Islet precursor cell (in vitro differentiated cells): ENCODE measurements around the gene OGFOD1.
"Not testable (repeated sequence)": the region's sequence is repeated elsewhere in the genome, so short reads cannot be mapped to it uniquely, and the experiment has no call there.

ENCODE experiments used
- DNase-seq: peaks from one replicate; pipeline ENCODE4 v3.0.0-alpha.2; 2018

Gene OGFOD1

DNA sequence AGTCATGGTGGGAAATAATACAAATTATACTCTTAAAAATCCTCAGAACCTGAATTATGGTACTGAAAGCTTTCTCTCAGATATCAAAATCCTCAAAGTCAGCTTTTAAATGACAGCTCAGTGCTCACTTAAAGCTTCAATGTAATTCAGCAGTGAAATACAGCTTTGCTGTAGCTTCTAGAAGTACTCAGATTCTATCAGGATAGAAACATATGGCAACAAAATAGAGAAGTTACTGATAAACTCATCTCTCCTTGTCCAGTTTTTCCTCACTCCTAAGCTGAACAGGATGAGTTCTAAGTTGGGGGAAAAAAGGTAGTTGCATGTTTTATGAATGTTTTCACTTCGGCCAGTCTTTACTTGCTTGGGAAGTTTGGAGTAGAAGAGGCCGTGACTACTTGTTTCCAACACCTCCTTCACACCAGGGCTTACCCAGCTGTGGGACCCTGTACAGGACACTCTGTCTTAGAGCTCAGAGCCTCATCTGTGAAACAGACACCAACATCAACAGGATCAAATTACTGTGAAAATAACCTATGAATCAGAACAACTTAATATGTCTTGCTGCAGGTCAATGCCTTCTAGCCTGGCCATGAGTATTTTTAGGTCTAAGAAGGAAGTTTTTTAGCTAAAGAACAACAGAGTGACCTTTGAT, 30.2 kb downstream of the OGFOD1 start:
- DNase-seq: no peak

DNA sequence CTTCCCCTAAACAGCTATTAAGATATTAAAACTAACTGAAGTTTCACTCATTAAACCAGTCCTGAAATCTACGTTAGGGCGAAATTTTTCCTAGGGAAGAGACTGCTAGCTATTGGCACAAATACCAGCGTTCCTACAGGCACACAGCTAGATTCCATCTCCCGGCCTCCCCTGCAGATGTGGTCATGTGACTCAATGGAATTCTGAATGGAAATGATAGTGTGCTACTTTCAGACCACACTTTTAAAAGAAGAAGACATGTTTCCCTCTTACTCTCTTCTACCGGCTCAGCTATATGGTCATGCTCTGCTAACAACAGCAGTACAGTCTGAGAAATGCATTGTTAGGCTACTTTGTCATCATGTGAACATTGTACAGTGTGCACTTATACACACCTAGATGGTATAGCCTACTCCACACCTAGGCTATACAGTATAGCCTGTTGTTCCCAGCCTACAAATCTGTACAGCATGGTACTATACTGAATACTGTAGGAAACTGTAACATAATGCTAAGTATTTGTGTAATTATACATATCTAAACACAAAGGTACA, 31.4 kb downstream of the OGFOD1 start:
- DNase-seq: no peak

DNA sequence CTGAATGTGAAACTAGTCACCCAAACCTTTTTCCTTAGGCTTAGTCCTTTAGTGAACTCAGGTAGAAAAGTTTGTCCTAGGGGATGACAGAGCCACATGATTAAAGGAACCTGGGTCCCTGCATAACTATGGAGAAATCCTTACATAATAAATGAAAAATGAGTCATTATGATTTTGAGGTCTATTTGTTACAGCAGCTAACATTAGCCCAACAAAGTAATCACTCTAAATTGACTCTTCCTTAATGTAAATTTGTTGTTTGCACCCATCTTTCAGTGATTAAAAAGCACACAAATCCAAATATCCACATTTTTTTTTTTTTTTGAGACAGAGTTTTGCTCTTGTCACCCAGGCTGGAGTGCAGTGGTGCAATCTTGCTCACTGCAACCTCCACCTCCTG, 32.0 kb downstream of the OGFOD1 start:
- DNase-seq: no peak

DNA sequence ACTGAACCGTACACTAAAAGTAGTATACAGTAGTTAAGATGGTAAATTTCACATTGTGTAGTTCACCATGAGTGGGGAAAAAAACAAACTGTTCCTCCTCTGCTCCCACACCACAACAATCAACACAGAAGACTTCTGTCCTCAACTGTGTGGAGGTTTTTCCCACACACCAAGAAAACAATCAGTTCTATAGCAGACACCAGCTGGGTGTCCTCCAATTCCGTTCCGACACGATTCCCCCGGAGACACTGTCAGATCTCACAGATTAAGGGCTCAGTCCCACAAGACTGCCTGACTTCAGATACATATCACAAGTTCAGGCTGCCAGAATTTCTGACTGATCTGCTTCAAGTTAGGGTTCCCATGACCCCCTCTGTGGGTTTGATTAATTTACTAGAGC, 36.7 kb downstream of the OGFOD1 start:
- DNase-seq: no peak

DNA sequence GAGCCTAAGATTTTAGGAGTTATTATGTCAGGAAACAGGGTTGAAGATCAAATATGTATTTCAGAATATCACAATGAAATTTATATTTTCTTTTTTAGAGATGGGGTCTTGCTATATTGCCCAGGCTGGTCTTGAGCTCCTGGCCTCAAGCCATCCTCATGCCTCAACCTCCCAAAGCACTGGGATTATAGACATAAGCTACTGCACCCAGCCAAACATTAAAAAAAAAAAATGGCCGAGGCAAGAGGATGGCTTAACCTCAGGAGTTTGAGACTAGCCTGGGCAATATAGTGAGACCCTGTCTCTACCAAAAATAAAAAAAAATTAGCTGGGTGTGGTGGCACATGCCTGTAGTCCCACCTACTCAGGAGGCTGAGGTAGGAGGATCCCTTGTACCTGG, 37.5 kb downstream of the OGFOD1 start:
- not testable (repeated sequence) for DNase-seq

DNA sequence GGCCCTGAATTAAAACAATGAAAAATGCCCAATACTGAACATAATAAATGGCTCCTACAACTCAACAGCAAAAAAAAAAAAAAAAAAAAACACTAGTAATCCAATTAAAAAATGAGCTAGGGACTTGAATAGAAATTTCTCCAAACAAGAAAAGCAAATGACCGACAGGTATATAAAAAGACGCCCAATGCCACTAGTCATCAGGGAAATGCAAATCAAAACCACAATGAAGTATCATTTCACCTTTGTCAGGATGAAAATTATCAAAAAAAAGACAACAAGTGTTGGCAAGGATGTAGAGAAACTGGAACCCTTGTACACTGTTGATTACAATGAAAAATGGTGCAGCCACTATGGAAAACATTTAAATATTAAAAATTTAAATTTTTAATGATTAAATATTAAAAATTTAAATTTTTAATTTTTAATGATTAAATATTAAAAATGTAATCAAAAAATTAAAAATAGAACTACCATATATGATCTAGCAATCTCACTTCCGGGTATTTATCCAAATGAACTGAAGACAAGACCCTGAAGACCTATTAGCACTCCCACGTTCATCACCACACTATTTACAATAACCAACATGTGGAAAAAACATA, 40.4 kb downstream of the OGFOD1 start:
- no peak for DNase-seq

DNA sequence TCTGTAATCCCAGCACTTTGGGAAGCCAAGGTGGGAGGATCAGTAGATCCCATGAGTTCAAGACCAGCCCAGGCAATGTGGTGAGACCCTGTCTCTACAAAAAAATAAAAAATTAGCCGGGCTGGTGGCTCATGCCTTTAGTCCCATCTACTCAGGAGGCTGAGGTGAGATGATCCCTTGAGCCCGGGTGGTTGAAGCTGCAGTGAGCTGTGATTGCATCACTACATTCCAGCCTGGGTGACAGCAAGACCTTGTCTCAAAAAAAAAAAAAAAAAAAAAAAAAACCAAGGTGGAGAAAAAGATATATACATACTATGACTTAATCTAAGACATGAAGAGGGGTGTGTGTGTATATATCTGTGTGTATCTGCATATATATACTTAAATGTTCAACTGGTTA, 41.8 kb downstream of the OGFOD1 start:
- DNase-seq: no peak

DNA sequence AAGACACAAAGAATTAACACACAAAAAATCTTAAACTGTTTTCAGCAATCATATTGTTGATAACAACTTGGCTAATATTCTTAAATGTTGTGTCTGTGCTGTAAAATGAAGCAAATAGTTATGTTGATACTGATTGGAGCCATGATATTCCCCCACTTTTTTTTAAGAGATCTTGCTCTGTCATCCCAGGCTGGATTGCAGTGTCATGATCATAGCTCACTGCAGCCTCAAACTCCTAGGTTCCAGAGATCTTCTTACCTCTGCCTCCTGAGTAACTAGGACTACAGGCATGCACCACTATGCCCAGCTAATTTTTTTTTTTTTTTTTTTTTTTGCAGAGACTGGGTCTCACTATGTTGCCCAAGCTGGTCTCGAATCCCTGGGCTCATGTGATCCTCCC, 42.5 kb downstream of the OGFOD1 start:
- no peak for DNase-seq

DNA sequence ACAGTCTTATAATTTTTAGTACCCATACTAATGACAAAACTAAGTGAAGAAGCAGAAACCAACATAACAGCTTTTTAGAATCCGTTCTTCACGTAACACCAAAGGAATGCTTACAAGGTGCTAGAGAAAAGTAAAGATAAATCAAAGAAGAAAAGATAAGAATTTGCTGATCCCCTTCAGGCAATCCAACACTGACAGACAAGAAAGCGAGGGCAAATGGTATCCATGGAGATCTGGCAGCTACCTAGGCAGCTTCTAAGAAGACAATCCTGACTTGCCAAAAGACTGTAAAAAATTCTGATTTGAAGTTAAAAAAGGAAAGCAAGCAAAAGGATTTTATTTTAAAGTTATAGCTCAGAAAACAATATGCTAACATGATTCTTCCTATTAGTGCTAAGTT, 53.8 kb downstream of the OGFOD1 start:
- DNase-seq: no peak

DNA sequence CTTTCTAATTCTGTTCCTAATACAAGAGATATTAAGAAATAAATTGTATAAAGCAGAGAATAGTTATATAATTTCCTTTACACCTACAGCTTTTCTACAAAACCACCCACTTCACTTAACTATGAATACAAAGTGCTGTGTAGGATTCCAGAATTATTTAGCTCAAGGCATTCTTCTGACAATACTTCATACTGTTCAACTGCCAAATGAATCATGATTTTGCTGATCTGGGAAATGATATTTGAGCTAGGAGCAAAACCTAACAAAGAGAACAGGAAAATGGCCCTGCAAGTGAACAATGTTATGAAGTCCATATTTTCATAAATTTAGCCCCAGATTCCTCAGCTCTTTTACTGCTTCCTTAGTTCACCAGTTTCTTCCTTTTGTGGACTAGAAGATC, 55.6 kb downstream of the OGFOD1 start:
- no peak for DNase-seq

DNA sequence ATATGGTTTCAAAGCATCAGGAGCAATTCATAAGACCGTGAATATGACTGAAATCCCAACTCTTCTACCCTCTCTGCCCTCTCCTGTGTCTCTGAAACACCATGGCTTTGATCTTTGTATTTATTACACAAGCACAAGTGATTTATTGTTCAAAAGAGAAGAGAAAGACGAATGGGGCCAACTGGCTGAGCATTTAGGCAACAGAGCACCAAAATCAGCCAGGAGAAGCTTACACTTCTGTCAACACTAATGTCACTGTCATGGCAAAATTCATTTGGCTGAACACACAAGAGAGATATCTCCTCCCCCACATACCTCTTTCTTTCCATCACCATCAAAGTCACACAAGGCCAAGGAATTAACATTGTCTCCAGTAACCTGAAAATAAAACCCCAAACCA, 59.2 kb downstream of the OGFOD1 start:
- DNase-seq: no peak

DNA sequence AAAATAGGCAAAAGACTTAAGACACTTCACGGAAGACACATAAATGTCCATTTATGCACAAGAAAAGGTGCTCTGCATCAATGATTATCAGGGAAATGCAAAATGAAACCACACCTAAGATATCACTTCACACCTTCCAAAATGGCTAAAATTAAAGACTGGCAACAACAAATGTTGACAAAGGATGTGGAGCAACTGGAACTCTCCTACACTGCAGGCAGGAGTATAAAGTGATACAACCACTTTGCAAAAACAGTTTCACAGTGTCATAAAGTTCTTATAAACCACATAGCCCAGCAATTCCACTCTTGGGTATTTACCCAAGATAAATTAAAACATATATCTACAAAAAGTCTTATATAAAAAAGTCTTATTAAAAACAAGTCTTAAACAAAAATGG, 60.7 kb downstream of the OGFOD1 start:
- no peak for DNase-seq

DNA sequence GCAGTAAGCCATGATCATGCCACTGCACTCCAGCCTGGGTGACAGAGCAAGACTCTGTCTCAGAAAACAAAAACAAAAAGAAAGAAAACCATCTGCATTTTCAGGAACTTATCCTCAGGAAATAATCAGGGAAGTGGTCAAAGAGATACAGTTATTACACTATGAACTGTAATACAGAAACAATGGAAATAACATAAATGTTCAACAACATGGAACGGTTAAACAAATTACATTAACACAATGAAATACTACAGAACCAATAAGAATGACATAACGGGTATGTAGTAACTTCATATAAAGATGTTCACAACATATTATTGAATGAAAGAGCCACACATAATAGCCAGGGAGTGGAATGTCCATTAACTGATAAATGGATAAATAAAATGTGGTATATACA, 61.7 kb downstream of the OGFOD1 start:
- DNase-seq: no peak

DNA sequence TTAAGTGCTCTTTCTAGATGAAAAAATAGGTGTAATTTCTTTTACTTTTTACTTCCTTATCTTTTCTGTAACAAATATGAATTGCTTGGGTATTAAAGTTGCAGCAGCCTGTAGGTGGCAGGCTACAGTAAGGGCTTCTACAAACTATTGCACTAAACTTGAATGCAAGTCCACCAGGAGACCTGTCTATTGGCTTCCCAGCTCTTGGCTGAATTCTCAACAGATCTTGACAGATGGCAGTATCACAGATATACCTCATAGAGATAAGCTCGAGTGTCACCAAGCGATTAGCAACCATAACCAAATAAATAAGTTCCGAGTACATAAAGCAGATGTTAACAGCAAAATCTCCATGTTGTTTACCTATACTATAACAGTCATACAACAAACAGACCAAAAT, 62.6 kb downstream of the OGFOD1 start:
- DNase-seq: no peak

DNA sequence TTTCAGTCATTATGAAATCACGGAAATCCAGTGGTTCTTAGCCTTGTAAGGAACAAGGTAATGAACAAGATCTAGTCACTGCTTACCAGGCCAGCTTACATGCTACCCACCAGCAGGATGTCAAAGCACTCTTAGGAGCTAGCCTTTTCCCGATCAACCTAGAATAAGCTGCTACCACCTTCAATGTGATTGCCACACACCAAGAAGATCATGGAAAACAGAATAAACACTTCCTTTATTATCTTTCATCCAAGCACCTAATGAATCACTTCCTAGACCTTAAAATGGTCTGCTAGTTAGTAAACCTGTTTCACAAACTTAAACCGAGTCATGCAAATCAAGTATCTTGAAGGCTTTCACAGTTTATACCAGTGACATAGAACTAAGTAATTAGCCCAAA, 63.5 kb downstream of the OGFOD1 start:
- no peak for DNase-seq

DNA sequence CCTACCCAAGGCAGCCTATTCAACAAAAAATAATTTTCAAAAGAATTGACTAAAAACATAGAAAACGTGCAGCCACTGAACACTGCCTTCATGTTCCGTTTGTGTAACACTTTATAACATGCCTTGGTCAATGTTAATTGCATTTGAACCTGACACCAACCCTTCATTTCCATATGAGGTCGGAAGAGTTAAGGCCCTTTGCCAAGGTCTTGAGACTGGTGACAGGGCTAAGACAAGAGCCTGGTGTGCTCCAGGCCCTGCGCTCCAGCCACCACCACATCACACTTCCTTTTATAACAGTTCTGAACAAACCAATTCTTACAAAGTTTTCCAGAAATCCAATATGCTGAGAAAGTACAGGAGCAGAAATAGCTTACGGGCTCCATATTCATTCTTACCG, 64.3 kb downstream of the OGFOD1 start:
- DNase-seq: no peak

DNA sequence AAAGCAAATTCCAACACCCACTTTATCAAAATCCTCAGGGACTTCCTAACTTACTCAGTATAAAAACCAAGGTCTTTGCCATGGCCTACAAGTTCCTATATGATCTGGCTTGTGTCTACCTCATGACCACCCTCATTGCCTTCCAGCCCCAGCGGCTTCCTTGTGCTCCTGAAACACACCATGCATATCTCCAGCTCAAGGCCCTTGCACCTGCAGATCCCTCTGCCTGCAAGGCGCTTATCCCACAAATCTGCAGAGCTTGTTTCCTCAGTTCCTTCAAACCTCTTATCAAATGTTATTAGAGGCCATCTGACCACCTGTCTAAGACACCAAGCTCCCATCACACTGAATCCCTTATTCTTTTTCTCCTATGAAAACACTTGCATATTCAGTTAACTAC, 65.9 kb downstream of the OGFOD1 start:
- DNase-seq: no peak

DNA sequence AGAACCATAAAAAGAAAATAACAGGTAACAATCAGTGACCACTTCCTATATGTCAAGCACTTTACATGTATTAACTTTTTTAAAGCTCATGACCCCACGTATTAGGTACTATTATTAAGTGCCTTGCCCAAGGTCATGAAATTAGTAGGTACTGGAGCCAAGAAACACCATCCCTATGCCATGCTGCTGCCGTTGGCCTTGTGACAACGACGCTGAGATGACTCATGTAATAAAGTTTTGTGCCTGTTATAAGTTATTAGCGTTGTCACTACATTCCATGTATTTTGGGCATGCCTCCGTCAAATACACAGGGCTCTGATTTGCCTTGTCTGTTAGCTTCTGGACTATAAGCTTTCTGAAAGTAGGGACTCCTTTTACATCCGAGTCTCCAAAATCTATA, 67.1 kb downstream of the OGFOD1 start:
- no peak for DNase-seq

DNA sequence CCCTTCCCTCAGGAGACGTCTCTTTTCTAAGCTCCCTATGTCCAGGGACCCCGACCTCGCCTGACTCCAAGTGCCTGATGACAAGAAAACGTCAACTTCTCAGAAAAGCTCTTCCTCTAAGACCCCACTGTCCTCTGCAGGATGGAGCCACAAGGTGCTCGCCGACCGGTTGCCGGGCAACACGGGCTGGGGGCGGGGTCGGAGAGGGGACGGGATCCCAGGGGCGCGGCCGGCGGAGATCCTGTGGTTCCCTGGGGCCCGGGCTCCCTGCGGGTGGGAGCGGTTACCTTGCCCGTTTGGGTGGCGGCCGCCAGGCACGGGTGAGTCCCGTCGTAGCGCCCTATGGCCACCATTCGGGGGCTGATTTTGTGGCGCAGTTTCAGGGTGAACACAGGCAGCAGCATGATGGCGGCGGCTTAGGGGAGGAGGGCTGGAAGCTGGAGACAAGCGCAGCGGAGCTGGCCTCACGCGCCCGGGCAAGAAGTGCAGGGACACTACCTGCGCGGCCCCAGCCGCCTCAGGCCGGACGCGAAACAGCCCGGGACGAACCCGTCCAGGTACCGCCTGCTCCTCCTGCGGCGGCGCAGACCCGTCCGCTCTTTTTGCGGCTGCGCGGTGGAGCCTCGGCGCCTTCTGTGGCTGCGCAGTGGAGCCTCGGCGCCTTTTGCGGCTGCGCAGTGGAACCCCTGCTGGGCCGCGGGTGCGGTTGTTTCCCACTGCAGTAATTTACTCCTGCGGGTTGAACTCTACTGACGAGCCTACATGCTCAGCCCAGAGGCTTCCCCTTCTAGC, 68.3 kb downstream of the OGFOD1 start, which contains the start of gene BBS2:
BBS2 (minus strand) TSS at position 566 of the 792 bp plus-strand sequence; CDS start at position 404, 162 bp downstream.
- peak; percentile 94 for DNase-seq

DNA sequence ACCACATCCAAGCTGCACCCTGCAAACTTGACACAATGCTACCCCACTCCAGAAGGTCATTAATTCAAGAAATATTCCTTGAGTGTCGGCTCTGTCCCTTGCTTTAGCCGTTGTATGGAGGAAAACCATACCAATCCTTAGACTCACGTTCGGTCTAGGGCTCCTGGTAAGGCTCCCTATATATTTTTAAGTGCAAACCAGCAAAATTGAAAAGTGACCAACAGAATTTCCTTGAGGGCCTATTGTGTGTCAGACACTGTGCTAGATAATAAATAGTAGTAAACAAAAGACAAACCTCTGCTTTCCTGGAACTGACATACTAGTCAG, 68.9 kb downstream of the OGFOD1 start:
- DNase-seq: no peak

DNA sequence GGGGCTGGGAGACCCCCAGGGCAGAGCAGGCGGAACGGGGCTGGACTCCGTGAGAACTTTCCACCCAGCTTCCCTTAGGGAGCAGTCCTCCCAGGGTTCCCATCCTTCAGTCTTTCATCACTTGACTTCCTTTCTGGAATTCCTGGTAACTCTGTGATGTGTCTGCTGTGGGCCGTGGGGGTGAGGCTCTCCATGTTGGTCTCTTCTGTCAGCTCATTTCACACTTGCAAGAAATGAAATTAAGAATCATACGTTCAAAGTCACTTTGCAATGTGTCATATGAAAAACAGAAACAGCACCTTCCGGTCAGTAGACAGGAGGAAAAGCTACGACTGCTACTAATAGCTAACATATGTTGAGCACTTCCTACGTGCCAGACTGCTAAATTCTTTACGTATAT, 73.9 kb downstream of the OGFOD1 start:
- DNase-seq: no peak
